Measurements from ENCODE around the gene DNAJC27.

DNAJC27 gene

GRCh38 chr2:24924732-24925131, 47.0 kb downstream of the DNAJC27 start:
- DNase-seq = no peak

GRCh38 chr2:24924266-24924665, 47.5 kb downstream of the DNAJC27 start:
- DNase-seq = no peak

GRCh38 chr2:24923106-24923505, 48.6 kb downstream of the DNAJC27 start:
- DNase-seq = no peak

- no peak for DNase-seq
These were observed 49.2 kb downstream of the DNAJC27 start for GRCh38 chr2:24922556-24922955.

GRCh38 chr2:24920809-24921441, 50.8 kb downstream of the DNAJC27 start:
- DNase-seq = no peak

- DNase-seq = peak; percentile 36
These were observed 51.5 kb downstream of the DNAJC27 start, which contains the start of gene ADCY3 for GRCh38 chr2:24920098-24920808. TSS of gene ADCY3 (minus strand) at chr2:24920237. CDS start at chr2:24918987, 1,250 bp downstream.

- no peak for DNase-seq
These were observed 52.2 kb downstream of the DNAJC27 start for GRCh38 chr2:24919506-24920097.

GRCh38 chr2:24919037-24919505, 52.7 kb downstream of the DNAJC27 start:
- DNase-seq = peak; percentile 42

- DNase-seq = no peak
These were observed 53.3 kb downstream of the DNAJC27 start for GRCh38 chr2:24918326-24919036.

- DNase-seq = no peak
These were observed 53.9 kb downstream of the DNAJC27 start for GRCh38 chr2:24917731-24918325.

GRCh38 chr2:24917086-24917485, 54.7 kb downstream of the DNAJC27 start:
- no peak for DNase-seq

- no peak for DNase-seq
These were observed 56.0 kb downstream of the DNAJC27 start for GRCh38 chr2:24915796-24916195.

- no peak for DNase-seq
These were observed 56.6 kb downstream of the DNAJC27 start for GRCh38 chr2:24915175-24915574.

- no peak for DNase-seq
These were observed 57.0 kb downstream of the DNAJC27 start for GRCh38 chr2:24914713-24915112.

GRCh38 chr2:24913911-24914310, 57.8 kb downstream of the DNAJC27 start:
- no peak for DNase-seq

GRCh38 chr2:24912986-24913385, 58.8 kb downstream of the DNAJC27 start:
- DNase-seq = no peak

GRCh38 chr2:24912523-24912922, 59.2 kb downstream of the DNAJC27 start:
- DNase-seq = no peak

GRCh38 chr2:24910245-24910644, 61.5 kb downstream of the DNAJC27 start:
- DNase-seq = no peak

GRCh38 chr2:24909555-24910177, 62.1 kb downstream of the DNAJC27 start:
- no peak for DNase-seq

GRCh38 chr2:24908461-24908901, 63.3 kb downstream of the DNAJC27 start:
- no peak for DNase-seq

GRCh38 chr2:24907116-24907515, 64.6 kb downstream of the DNAJC27 start:
- DNase-seq = no peak

GRCh38 chr2:24906466-24906865, 65.3 kb downstream of the DNAJC27 start:
- no peak for DNase-seq

Data from effector CD4-positive, alpha-beta T cell (primary cell).